NCI-H187 (cell line): ENCODE data around the gene OSCP1.

Experiments used
- DNase-seq, 2 experiments: peaks; one replicate each; lab custom pipeline; 2025; lab: John Stamatoyannopoulos, UW

Gene OSCP1

DNA sequence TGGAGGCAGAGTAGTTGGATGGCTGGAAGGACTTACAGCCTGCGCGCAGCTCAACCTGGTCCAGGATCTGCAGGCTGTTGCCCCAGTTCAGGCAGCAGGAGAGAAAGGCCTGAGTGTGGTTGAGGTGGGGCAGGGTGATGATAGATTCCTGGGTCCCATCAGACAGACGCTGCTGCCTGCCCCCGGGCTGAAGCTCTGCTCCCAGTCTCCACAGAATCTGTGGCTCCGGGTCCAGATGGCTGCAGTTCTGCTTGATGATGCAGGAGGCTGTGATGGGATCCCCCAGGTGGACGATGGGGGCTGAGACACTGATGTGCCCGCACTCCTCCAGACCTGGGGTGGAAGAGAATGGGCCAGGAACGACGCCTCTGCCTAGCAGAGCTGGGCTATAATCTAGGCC lies 25.1 kb upstream of the OSCP1 start:
- DNase-seq: no peak

DNA sequence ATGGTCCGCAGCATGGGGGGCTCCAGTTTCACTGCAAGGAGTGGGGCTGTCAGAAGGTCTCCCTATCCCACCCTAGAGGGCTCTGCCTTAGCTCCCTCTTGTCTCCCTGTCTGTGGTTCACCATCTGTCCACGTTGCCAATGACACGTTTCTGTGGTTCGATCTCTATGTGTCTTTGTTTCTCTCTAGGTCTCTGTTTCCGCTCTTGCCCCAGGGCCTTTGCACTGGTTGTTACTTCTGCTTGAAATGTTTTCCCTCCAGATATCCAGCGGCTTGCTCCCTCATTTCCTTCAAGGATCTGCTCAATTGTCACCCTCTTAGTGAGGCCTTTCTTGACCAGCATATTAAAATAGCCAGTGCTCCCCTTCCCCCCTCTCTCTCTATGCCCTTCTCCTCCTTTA lies 22.4 kb upstream of the OSCP1 start:
- no peak for DNase-seq

DNA sequence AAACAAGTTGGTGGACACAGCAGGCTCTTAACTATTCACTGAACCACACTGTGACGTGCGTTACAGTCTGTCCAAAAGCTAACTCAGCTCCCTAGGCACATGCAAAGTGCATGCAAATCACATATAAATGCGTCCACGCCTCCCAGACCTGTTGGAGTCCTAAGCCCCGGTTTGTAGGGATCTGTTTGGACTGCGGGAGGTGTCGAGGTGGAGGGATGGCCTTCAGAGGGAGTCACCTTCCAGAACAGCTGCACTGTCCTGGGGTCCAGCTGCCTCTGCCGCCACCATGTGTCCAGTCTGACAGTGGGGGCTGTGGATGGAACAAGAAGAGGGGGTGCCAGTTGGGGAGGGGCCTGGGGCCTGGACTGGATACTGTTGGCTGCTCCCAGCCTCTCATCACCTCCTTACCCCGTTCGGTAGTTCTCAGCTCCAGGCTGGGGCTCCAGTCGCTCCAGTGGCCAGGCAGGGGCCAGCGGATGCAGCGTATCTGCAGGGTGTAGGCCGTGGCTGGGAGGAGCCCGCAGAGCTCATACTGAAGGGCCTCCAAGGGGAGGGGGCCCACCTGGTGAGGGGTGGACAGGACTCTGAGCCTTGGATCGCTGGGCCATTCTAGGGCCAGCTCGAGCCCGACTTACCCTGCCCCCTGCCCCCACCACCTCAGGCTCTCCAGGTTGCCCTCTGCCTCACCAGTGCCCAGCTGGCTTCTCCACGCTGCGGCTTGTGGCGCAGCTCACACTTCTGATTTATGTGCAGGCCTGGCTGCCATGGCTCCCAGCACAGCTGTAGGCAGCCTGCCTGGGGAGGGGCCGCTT lies 21.8 kb upstream of the OSCP1 start:
- no peak for DNase-seq

DNA sequence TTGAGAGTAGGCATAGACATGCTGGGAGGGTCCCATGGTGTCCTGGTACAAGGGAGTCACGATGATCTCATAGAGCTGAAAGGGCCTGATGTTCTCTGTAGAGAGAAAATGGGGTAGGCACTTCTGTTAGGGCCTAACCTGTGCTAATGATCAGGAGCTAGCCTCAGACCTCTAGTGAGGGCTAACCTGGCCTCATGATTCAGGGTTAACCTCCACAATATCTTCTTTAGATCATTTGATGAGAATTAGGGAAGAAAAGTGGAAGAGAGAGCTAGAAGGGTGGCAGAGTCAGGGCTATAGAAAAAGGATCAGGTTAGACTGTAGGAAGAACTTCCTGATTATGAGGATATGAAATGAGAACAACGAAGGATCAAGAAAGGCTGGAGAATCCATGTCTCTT lies 18.9 kb upstream of the OSCP1 start:
- no peak for DNase-seq

DNA sequence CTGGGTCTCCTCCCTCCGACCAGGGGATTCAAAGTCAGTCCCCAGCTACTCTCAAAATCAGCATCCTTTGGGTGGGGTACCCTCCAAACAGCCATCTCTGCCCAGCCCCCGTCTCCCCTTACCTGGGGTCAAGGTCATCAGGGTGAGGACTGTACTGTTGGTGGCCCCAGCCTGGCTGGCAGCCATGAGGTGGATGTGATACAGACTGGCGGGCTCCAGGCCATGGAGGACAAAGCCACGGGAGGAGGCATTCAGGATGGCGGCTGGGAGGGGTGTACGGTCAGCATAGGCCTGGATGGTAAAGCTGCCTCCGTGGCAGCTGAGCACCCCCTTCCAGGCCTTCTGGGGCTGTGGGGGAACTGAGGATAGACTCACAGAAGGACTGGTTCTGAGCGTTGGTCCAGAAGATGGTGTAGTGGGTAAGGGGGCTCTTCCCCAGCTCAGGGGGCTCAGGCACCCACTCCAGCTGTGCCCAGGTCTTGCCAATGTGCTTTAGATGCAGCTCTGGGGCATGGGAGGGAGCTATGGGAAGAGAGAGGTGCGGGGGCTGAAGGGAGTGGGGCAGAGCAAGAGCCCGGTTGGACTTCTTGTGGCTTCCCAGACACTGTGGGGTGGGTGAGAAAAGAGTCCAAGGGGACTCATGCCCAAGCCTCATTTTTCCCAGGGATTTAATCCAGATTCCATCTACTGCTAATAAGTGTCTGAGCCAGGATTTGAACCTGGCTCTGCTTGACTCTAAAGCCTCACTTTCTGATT lies 17.6 kb upstream of the OSCP1 start:
- DNase-seq: no peak

DNA sequence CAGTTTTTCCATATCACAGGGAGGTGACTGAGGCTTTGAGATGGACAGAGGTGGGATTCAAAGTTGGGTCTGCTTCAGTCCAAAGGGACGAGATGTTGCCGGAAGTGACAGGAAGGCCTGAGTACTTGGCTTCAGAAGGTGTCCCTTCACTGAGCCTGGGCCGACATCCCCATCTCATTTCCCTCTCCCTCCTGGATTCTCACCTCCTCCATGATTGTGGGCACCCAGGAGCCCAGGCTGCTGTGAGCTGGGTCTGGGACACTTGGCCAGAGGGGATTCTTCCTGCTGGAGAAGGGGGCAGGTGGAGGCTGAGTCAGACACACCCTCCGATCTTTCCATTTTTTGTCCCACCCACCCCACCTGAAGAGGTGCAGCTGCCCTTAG lies 16.8 kb upstream of the OSCP1 start:
- DNase-seq: no peak

DNA sequence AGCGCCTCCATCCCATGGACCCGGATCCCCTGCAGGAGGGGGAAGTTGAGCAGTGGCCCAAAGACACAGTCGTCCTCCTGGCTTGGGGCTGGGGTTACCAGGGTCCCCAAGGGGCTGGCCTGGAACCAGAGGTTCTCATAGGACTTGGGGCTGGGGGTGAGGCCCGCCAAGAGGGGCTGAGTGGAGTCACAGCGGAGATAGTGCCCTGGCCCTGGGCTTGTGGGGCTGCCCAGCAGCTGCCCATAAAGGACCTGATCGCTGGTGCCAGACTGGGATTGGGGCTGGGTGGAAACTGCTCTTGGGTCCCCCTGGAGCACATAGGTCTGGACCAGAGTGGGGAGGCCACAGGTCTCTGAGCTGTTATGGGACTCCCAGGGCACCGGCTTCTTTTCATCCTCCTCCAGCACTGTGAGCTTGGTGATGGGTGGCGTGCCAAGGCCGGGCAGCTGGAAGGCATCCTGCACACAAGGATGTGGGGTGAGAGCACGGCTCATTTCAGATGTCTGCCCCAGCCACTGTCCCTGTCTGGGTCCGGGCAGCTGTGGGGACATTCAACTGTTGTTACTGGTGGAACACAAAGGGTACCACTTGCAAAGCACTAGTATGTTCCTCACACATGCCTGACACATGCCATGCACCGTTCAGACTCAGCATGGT lies 16.2 kb upstream of the OSCP1 start:
- DNase-seq: no peak

DNA sequence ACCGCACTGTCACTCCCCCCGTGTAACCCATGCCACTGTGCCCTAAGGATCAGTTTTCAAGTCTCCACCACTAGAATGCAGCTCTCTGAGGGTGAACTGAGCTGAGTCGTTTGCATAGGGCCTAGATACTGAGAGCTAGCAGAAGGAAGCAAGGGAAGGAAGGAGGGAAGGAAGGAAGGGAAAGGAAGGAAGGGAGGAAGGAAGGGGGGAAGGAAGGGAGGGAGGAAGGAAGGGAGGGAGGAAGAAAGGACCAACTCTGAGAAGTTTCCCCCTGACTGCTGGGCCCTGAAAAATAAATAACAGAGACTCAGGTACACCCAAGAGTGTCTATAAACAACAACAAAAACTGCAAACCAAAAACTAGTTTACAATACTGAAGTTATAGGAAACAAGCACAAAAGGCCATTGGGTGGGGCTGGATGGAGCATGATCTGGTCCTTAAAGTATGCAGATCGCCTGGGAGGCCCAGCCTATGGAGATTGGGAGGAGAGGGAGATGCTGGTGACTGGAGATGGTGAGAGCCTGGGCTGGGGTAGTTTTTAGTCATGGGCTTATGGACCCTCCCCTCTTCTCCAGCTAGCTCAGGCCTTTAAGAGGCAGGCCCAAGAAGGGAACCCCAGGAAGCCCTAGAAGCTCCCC lies 15.6 kb upstream of the OSCP1 start:
- DNase-seq: no peak

DNA sequence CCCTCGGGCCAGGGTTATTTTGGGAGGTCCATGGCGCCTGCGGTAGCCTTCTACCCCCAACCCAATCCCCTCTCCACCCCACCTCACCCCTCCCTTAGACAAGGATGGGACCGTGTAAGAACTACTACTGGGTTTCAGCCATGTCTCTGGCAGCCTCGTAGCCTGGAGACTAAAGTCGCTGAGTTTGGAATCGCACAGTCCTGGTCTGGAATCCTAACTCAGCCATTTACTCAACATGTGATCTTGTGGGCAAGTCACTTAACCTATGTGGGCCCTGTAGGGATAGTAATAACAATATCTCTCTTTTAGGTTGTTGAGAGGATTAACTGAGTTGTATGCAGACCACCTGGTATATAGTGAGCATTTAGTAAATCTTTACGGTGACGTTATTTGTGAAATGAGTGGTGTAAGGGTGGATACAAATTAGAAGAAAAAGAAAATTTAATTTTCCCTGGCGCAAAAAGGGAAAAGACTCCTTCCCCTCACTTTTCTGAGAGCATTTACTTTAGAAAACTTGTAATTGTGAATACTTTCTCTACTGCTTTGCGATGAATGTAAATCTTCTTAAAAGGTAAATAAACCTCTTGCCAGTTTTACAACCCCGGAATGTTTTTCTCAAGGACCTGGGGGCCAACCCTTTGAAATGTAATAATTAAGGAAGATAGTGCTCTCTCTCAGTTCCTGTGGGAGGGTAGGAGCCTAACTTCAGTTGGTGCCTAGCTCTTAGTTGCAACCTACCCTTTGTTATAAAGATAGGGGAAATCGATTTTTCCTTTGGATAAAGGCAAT lies 14.5 kb upstream of the OSCP1 start:
- peak; percentile 67 to 82 for DNase-seq

DNA sequence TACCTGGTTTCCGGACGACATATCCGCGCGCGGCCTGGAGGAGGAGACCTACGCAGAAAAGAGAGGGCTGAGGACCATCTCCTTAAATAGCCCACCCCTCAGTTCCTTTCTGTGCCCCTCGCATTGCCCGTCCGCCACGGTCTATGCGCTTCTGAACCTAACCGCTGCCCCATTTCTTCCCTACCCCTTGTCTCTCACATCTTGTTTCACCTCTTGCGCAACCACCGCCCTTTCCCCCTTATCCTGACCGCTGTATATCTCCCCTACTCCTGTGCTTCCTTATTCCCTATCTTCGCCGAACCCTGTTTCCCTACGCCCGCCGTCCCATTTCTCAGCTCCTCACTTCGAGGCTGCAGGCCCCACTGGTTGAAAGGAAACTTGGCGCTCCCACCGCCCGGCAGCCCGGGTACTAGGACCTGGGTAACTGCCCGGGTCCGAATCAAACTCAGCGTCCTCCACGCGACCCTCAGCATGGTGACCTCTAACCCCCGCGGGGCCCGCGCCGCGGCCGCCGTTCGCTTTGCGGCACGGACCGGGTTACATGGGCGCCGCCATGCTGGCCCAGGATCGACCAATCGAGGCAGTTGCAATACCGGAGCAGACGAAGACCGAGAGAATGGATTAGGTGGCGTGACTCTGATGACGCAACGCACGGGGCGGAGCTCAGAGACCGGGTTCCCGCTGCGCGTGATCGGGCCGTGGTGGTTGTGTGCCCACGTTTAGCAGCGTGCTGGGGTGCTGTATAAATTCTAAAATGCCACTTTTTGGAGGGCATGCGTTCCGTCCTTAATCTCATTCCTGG lies 13.8 kb upstream of the OSCP1 start, which contains the start of gene MRPS15:
Gene MRPS15, minus strand, starts transcription at position 582 of the 802 bp plus-strand sequence. Its CDS starts 109 bp downstream, at position 473.
- DNase-seq: peak; percentile 82 to 84

DNA sequence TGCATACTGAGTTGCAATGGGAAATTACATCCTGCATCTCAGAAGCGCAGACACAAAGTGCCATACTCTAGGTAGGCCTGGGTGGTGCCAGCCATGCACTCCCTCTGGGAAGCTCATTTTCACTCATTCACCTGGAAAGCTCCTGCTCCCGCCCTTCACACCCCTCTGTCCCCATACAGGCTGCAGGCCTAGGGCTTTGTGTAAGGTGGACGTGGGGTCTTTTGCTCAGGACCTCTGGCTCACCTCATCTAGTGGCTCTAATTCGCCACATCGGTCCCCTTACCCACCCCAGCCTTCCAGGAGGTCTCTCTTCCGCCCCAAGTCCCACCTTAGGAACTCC lies 13.2 kb upstream of the OSCP1 start:
- no peak for DNase-seq

DNA sequence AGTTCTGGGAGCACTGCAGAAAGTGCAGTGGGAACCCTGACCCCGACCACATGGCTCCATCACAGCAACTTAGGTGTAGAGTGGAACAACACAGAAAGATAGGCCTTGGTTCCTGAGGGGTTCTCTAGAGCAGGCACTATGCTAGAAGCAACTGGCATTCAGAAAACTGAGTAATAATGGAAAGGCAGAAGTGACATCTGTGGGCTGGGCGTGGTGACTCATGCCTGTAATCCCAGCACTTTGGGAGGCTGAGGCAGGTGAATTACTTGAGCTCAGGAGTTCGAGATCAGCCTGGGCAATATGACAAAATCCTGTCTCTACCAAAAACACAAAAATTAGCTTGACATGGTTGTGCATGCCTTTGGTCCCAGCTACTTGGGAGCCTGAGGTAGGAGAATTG lies 8.7 kb upstream of the OSCP1 start:
- no peak for DNase-seq

DNA sequence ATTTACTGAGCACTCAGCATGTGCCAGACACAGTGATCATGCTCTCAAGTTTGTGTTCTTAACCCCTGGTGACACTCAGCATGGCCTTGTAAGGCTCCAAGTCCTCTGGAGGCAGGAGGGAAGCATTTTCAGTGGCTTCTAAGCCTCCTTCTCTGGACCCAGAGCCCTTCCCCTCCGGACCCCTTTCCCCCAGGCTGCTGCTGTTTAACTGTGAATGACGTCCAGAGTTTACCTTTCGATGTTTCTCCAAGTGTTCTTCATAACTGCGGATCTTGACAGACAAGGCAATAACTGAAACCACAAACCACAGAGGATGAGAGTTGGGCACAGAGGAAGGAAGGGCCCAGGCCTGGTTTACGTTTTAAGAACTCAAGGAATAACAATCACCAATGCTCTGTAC lies 7.4 kb upstream of the OSCP1 start:
- DNase-seq: no peak

DNA sequence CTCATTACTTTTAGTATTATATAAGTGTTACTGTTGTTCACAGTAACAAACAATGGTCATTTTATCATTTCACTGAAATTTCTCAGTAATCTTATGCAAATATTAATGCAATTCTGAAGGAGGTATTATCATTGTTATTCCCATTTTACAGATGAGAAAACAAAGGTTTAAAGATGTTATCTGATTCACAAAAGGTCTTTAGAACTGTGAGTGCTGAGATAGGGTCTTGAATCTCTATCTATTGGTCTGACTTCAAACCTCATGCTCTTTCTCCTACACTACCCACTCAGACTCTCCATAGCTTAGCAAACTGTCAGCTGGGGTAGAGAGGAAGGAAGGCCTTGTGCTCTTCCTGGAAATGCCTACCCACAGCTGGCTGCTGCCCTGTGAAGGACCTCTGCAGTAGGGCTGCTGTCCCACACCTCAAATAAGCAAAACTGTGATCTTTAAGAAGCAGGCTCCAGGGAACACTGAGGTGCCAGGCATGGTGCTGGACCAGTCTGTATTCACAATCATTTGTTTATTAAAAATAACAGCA lies 6.2 kb upstream of the OSCP1 start:
- no peak for DNase-seq

DNA sequence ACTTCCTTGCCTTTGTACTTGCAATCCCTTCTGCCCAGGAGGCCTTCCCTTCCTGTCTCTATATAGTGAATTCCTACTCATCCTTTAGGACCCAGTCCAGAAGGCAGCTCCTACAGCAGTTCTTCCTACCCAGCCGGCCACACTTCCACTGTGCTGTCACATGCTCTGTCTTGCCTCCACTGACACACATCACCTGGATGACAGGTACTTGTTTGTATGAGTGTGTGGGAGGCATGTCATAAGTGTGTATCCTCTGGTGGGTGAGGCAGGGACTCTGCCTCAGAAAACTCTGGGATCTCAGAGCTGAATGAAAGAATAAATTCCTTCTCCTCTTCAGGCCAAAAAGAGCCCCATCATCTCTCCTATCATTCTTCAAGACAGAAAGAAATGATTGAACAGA lies 5.1 kb upstream of the OSCP1 start:
- no peak for DNase-seq

DNA sequence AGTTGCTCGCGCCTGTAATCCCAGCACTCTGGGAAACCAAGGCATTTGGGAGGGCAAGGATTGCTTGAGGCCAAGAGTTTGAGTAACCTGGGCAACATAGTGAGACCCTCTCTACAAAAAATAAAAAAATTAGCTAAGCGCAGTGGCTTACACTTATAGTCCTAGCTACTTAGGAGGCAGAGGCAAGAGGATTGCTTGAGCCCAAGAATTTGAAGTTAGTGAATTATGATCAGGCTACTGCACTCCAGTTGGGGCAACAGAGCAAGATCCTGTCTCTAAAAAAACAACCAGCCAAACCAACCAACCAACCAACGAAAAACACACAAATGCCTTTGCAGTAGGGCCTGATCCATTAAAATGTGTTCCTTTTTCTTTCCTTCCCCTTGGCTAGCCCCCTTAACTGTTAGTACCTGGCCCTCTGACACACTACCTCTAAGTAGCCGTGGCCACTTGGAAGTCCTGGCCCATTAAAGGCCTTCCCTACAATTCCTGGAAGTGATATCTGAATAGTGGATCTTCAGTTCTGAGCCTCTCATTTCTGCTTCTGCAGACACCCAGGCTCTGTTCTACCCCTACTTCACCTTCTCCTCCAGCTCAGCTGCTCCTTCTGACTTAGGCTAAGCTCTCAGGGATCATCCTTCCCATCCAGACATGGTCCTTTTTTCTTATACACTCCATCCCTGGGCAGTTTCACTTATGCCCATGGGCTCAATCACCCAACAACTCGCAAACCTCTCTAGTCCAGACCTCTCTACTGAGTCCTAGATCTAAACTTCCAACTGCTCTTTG lies 3.5 kb upstream of the OSCP1 start:
- DNase-seq: no peak

DNA sequence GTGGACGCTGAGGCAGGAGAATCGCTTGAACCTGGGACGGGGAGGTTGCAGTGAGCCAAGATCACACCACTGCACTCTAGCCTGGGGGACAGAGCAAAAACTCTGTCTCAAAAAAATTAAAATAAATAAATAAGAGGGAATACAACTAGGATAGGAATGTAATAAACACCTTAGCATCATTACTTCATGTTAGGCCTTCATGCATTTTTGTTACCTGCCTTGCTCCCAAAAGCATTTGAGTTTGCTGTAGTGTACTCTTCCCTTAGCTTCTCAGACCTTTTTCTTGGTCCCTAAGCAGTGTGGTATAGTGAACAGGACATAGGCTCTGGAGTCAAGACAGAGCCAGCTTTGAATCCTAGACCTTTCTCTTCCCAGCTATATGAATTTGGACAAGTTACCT lies 2.8 kb upstream of the OSCP1 start:
- no peak for DNase-seq

DNA sequence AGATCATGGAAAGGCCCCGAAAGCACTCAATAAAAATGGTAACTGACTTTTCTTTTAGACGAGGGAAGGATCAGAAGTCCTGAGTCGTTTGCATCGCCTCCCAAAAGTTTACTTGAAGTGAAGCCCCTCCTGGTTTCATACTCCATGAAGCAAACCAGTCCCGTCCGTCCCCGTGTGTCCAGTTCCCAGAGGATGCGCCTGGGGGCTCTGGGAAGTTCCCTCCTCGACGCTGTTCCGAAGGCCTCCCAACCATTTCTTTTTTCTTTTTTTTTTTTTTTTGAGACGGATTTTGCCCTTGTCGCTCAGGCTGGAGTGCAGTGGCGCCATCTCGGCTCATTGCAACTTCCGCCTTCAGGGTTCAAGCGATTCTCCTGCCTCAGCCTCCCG lies 661 bp upstream of the OSCP1 start:
- no peak for DNase-seq

DNA sequence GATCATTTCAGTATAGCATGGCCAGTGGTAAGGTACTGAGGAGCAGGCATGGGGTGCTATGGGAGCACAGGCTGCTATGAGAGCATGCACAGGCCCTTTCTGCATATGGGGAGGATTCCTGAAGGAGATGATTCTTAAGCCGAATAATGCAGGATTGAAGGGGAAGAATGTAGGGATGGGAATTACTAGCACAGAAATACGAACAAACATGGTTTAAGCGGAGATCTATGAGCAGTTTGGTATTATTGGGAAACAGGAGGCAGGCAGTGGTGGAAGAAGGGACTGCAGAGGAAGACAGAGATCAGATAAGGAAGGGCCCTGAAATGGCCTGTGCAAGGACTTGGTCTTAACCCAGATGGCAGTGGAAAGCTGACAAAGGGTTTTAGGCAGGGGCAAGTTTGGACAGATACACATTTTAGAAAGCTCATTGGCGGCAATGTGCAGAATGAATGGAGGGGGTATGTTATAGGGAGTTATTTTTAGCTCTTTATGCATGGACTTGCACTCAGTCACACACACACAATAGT lies 1.7 kb downstream of the OSCP1 start:
- no peak for DNase-seq

DNA sequence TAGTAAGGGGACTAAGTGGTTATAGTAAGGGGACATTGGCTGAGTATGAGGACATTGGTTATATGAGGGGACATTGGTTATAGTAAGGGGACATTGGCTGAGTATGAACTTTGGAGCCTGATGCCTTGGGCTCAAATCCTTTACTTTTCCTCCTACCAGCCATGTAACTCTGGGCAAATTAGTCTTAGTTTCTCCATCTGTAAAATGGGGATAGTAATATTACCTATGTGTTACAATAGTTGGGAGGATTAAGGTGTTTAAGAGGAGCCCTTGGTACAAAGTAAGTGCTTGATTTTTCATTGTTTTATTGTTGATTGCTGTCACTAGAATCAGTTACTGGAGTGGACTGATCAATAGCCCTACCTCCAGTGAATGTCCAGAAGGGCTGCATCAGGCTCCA lies 2.8 kb downstream of the OSCP1 start:
- DNase-seq: no peak
